ENCODE measurements around the gene DPEP2NB. TPM values are rescaled to one million over a fixed set of nuclear protein-coding genes. Genes with fewer than 3 reads are reported as not detected.
"Not testable (repeated sequence)": the region's sequence is repeated elsewhere in the genome, so short reads cannot be mapped to it uniquely, and the experiment has no call there.

The DPEP2NB gene
- total RNA-seq, 3 donors from 2014 or later, result not detected

- peak; percentile 100 for ATAC-seq
- Histone ChIP-seq H3K4me3 (no peak overlapping the region), H3K4me1 (ENCODE audit: low read depth) (no peaks in the 10 kb centered on the region), H3K36me3 (ENCODE audit: low read depth) (no peaks in the 10 kb centered on the region), H3K9me3 (no peaks in the 10 kb centered on the region)
- intact Hi-C loops (cut with DNase I, micrococcal nuclease), result no loop called here
- peak; percentile 80 for TF ChIP-seq CTCF (IDR thresholded peaks at IDR 0.05)
- DNase-seq, result peak; percentile 89 to 93 (median 89)
Observed at GRCh38 chr16:68040506-68041288, 25.0 kb upstream of the DPEP2NB start.

GRCh38 chr16:68037841-68038597, 22.3 kb upstream of the DPEP2NB start:
- Histone ChIP-seq H3K9me3 (no peaks in the 10 kb centered on the region), H3K36me3 (ENCODE audit: low read depth) (no peaks in the 10 kb centered on the region), H3K4me3 (no peak overlapping the region), H3K4me1 (ENCODE audit: low read depth) (no peaks in the 10 kb centered on the region)
- TF ChIP-seq CTCF (IDR thresholded peaks at IDR 0.05), result no peak
- no peak for DNase-seq
- peak; percentile 23 for ATAC-seq
- intact Hi-C loops (cut with DNase I, micrococcal nuclease), result no loop called here

GRCh38 chr16:68035227-68035626, 19.5 kb upstream of the DPEP2NB start:
- ATAC-seq, result no peak
- intact Hi-C loops (cut with DNase I, micrococcal nuclease), result no loop called here

GRCh38 chr16:68033101-68033500, 17.4 kb upstream of the DPEP2NB start:
- no peaks in the 10 kb centered on the region for H3K4me1 ChIP-seq (ENCODE audit: low read depth)
- intact Hi-C loops (cut with DNase I, micrococcal nuclease), result no loop called here
- H3K4me3 ChIP-seq, result no peak overlapping the region
- TF ChIP-seq CTCF (IDR thresholded peaks at IDR 0.05), result no peak
- no peaks in the 10 kb centered on the region for H3K36me3 ChIP-seq (ENCODE audit: low read depth)
- no peaks in the 10 kb centered on the region for H3K9me3 ChIP-seq
- DNase-seq, result no peak
- ATAC-seq, result no peak

More at GRCh38 chr16:68035227-68035626, 19.5 kb upstream of the DPEP2NB start:
- no peak for DNase-seq
- no peaks in the 10 kb centered on the region for H3K36me3 ChIP-seq (ENCODE audit: low read depth)
- no peak overlapping the region for H3K4me3 ChIP-seq
- H3K9me3 ChIP-seq, result no peaks in the 10 kb centered on the region
- H3K4me1 ChIP-seq (ENCODE audit: low read depth), result no peaks in the 10 kb centered on the region
- TF ChIP-seq CTCF (IDR thresholded peaks at IDR 0.05), result no peak

GRCh38 chr16:68031951-68032350, 16.2 kb upstream of the DPEP2NB start:
- Histone ChIP-seq H3K36me3 (ENCODE audit: low read depth) (no peaks in the 10 kb centered on the region), H3K4me3 (no peak overlapping the region), H3K9me3 (no peaks in the 10 kb centered on the region), H3K4me1 (ENCODE audit: low read depth) (no peaks in the 10 kb centered on the region)
- intact Hi-C loops (cut with DNase I, micrococcal nuclease), result no loop called here
- ATAC-seq, result peak; percentile 90
- no peak for TF ChIP-seq CTCF (IDR thresholded peaks at IDR 0.05)
- peak in 1 of 3 donors; percentile 16 for DNase-seq

- intact Hi-C loops (cut with DNase I, micrococcal nuclease); ATAC-seq: not testable (repeated sequence)
Observed at GRCh38 chr16:68030108-68030507, 14.4 kb upstream of the DPEP2NB start.

More at GRCh38 chr16:68030108-68030507, 14.4 kb upstream of the DPEP2NB start:
- H3K4me3 ChIP-seq; H3K36me3 ChIP-seq (ENCODE audit: low read depth); H3K9me3 ChIP-seq; H3K4me1 ChIP-seq (ENCODE audit: low read depth); DNase-seq: not testable (repeated sequence)

Data from mucosa of descending colon (tissue), 3 donors.